ENCODE data around the gene KRT80.

Gene KRT80

DNA sequence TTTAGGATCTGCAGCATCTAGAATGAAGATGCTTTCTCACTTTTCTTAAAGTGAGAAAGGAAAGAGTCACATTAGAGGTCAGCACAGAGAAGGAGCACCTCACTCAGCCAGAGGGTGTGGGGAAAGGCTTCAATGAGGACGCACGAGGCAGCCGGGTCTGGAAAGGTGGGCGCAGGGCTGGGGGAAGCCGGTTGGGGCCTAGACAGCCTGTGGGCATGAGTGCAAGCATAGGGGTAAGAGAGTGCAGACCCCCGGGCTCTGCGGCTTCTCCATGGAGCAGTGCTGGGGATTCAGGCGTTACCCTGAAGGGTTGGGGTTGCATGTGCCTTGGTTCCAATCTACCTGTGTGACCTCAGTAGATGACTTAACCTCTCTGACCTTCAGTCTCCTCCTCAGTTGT, 49.9 kb downstream of the KRT80 start:
- DNase-seq (ENCODE audit: low read depth in 3 of 3, low spot score in 1 of 3) = no peak

DNA sequence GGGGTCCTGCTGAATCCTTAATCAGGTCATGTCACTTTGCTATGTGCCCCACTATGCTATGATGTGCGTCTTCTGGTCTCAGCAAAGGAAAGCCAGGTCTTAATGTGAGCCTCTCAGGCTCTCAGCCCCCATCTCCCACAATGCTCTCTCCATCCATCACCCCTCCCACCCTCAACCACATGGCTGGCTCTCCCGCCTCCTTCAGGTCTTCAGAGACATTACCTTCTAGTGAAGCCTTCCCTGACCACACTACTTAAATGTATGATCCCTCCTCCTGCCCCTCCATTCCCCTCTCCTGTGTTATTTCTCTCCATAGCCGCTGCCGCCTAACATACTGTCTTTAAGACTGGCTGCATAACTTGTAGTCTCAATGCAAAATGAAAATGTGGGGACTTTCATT, 50.5 kb downstream of the KRT80 start:
- no peak for DNase-seq (ENCODE audit: low read depth in 3 of 3, low spot score in 1 of 3)

DNA sequence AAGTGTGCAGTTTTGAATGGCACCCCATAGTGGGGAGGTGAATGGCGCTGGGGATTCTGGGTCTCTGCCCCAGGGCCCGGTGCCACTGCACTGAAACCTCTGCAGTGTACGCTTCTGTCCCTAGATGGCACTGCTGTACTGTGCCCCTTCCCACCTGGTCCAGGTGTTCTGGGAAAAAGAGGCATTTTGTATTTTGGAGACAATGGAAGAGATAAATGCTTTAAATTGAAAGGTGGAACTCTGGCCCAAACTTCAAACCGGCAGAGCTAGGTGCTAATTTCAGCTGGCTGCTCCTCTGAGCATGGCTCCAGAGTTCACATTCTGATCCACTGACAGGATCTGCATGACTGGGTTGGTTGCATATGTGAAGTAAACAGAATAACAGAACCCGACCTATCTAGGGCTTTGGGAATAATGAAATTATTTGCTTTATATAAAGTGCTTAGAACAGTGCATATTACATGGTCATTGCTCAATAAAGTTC, 52.2 kb downstream of the KRT80 start:
- DNase-seq (ENCODE audit: low read depth in 3 of 3, low spot score in 1 of 3) = no peak

DNA sequence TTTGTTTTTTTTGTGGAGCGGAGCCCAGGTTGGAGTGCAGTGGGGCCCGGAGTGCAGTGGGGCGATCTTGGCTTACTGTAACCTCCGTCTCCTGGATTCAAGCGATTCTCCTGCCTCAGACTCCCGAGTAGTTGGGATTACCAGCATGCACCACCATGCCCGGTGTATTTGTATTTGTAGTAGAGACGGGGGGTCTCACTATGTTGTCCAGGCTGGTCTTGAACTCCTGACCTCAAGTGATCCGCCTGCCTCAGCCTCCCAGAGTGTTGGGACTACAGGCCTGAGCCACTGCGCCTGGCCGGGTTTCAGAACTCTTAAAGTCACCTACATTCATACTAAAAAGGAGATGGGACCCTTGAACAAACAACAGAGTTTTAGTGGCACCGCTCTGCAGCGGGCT, 52.7 kb downstream of the KRT80 start:
- DNase-seq (ENCODE audit: low read depth in 3 of 3, low spot score in 1 of 3) = no peak

DNA sequence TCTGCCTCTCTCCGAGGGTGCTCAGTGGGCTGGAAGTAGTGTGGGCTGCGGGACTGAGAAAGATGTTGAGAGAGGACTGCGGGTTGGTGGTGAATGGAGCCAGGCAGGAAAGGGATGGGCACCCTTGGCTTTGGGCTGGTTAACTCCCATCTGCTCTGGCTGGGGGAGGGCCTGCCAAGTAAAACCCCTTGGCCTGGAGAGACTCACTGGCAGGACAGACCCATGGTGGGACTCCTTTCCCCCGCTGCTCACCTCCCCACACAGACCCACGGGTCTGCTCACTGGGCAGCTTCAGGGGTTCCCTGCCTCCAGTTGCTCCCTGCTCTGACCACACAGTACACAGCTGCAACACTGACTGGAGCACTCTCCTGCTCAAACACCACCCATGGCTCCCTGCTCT, 54.1 kb downstream of the KRT80 start:
- no peak for DNase-seq (ENCODE audit: low read depth in 3 of 3, low spot score in 1 of 3)

DNA sequence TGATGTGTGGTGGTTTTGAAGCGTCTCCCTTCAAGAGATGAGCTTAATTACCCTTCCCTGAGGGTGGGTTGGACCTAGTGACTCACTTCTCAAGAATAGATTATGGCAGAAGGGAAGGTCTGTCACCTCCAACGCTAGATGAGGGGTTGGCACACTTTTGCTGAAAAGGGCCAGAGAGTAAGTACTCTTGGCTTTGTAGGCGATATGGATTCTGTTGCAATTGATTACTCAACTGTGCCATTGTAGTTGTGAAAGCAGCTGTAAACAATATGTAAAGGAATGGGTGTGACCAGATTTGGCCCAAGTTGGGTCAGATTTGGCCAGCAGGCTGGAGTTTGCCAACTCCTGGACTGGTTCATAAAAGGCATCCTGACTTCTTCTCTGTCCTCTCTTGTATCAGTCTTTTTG, 59.1 kb downstream of the KRT80 start:
- no peak for DNase-seq (ENCODE audit: low read depth in 3 of 3, low spot score in 1 of 3)

DNA sequence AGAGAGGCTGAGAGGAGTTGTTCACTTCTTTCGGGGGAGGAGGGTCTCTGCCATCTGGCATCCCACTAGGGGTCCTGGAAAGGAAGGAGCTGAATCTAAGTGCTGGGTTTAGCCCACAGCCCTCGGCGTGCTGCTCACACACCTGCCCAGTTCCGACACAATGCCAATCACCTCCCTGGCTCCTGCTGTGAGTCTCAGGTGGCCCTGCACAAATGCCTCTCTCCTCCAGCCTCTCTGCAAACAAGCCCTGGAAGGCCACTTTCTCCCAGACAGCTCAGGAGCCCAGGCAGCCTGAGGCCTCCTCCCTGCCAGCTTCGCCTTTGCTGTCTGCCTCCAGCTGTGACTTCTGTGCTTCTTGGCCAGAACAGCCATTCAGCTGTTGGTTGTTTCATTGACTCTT, 61.1 kb downstream of the KRT80 start:
- no peak for DNase-seq (ENCODE audit: low read depth in 3 of 3, low spot score in 1 of 3)

DNA sequence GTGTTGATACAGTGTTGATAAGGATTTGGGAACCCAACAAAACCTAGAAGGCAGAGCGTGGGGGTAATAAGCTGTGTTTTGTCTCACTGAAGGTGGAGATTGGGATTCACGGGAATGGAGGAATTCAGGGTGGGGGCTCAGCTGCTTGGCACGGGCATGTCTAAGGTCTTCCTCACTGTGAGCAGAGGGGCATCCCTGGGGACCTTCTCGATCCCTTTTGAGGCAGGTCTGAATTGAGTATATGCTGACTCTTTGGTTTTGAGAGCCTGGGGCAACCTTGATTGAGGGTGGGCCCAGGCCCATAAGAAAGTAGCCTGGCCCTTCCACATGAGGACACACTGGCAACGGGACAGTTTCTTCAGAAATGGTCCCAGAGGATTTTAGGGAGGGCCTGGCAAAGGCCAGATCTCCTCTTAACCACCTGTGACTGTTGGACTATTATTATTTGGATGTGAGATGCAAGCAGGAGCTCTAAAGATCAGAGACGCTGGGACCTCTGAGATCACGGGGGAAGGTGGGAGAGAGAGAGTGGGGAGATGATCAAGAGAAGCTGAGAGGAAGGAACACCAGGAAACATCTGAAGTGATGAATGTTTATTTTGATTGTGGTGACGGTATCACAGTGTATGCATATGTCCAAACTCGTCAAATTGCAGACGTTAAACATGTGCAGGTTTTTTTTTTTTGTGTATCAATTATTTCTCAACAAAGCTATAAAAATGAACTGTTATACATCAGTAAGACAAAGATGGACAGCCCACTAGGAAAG, 63.9 kb downstream of the KRT80 start:
- DNase-seq (ENCODE audit: low read depth in 3 of 3, low spot score in 1 of 3) = no peak

DNA sequence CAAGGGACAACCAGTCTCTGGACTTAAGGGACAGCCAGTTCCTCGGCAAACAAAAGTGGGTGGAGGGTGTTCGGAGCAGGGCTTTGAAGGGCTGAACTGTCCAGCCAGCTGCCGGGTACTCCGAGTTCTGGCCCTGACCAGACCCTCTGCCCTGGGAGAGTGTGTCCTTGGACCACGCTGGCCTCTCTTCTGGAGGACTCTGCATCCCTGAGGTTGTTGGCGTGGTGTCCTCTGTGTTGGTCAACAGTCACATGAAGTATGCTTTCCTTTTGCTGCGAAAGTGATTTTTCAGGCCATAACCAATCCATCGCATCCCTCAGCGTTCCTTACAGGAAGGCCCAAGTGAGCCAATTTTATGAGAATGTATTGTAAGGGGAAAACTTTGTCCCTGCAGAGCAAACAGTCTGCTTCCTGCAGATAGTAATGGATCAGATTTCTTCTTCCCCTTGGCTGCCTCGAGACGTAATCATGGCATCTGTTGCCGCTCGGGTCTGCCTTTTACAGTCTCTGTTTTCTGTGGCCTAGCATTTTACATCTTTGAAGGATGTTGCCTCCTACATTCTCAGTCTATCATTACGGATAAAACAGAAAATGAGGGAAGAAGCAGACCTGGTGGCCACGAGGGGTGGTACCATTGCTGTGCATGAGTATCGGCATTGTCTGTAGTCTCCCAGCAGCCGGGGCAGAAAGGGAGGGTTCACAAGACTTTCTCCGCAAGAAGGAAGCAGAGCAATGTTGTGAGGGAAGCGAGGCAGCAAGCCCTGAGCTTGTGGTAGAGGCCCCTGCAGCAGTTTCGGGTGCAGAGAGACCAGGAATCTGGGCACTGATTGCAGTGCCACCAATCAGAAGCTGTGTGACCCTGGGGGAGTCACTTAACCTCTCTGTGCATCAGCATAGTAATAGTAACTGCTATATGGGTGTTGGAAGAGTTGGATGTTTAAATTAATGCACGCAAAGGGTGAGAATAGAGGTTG, 64.9 kb downstream of the KRT80 start:
- no peak for DNase-seq (ENCODE audit: low read depth in 3 of 3, low spot score in 1 of 3)

DNA sequence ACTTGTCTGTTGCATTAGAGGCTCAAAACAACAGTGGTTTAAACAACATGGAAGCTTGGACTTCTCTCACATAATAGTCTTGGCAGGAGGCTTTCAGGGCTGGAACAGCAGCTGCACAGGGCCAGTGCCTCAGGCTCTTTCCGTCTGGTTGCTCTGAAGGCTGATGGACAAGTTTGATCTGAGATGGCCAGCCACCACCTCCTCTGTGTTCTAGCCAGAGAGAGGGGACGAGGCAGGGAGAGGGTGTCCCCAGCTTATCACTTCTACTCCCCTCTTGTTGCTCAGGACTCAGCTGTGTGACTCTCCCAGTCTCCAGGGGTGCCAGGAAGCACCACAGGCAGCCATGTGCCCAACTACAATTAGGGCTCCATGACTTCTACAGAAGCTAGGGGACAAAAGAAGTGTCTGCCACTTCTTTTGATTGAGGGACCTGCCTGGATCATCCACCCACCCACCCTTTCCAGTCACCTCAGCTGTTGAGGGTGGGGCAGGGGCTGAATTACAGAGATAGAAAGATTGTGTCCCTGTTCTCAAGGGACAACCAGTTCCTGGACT, 65.7 kb downstream of the KRT80 start:
- no peak for DNase-seq (ENCODE audit: low read depth in 3 of 3, low spot score in 1 of 3)

DNA sequence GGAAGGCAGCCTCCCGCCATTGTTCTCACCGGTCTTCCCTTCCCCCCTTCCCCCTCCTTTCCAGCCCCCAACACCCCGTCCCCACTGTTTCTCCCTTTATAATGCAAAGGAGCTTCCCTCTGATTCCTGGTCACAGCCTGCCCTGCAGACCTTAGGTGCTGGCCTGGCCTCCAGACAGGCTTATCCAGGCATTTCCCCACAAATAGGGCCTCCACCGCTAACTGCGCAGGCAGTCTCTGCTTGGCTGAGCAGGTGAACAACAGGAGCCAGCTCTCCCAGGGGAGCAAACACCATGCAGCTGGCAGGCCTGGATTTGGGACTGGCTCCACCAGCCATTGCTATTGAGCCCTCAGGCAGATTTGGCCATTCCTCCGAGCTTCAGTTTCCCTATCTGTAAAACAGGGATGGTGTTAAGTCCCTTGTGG, 66.3 kb downstream of the KRT80 start:
- no peak for DNase-seq (ENCODE audit: low read depth in 3 of 3, low spot score in 1 of 3)

DNA sequence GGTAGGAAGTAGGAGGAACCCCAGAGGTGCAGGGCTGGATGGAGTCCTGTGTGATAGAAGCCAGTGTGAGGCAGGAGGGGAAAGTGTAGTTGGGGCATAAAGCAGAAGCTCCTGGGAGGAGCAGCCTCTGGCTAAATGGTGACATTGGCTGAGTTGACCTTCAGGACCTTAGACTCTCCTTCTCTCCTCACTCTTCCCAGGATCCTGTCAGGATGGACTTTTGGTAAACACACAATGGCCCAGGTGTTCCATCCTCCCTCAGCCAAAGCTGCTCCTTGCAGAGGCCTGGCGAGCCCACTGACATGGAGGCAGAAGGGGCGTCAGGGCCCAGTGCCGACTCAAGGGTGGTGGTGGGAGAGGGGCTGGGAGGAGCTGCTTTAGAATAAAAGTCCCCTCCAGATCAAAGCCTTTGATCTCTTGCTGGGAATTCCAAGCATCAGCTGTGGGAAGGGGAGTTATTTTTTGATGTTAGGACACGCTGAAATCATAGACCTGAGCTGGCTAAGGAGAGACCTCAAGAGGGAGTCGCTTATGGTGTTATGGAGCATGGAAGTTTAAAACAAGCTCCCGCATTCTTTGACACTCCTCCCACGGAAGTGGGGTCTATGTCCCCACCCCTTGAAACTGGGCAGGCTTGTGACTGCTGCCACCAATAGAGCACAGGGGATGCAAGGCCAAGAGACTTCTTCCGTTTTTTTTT, 68.2 kb downstream of the KRT80 start:
- no peak for DNase-seq (ENCODE audit: low read depth in 3 of 3, low spot score in 1 of 3)

DNA sequence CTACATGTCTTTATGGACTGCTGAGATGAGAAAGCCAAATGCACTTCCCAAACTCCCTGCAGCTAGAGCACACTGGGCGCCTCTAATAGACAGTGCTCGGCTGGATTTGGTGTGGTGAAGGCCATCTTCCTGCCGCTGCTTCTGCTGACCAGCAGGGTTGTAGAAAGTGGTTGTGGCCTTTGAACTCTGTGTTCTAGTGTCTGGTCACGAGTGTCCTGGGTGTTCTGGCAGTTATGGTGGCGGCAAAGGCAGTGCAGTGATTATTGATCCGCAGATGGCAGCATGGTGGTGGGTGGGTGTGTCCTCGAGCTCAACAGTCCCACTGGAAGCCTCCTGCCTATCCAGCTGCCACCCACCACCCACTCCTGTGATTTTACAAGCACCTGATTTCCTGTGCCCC, 68.9 kb downstream of the KRT80 start:
- DNase-seq (ENCODE audit: low read depth in 3 of 3, low spot score in 1 of 3) = no peak

DNA sequence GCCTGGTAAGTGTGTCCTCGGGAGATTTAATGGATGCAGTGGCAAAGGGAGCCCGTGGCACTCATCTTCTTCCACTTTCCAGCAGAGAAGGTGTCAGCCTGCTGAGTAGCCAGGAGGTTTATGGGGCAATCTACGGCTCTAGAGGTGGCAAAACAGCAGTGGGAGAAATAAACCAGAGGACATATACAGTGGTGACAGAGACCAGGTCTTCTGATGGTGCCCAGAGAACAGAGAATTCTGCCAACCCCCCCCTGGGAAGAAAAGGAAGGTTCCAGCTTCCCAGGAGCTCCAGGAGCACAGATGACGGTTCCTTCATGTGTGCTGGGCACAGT, 69.3 kb downstream of the KRT80 start:
- DNase-seq (ENCODE audit: low read depth in 3 of 3, low spot score in 1 of 3) = no peak

DNA sequence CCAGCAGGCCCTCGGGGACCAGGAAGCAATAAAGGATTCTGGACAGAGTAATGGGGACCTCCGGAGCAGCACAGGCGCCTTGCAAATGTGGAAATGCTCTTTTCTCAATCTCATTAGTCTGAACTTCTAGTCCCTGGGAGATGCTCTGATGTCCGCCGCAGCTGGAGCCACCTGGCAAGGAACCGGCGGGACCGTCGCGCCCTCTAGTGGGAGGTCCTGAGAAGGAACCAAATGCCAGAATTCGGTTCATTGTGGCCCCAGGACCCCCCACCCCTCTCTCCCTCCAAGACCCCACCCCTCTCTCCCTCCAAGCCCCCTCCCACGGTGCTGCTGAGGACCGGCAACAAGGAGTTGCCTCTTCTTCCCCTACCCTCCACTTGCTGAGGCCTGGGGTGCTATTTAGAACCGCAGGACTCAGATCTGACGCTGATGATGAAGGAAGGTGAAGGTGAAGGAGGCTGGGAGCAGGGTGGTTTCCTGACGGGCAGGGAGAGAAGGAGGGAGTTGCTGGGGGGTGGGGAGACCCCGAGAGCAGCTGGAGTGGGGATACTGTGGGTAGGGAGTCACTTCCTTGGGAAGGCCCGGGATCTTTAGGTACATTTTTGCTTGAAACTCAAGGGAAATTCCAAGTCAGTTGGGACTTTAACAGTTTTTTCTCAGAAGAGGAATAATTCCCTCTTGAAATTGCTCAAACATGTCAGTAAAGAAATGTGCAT, 69.8 kb downstream of the KRT80 start:
- DNase-seq (ENCODE audit: low read depth in 3 of 3, low spot score in 1 of 3) = peak in 2 of 3 donors; percentile 9 to 53

DNA sequence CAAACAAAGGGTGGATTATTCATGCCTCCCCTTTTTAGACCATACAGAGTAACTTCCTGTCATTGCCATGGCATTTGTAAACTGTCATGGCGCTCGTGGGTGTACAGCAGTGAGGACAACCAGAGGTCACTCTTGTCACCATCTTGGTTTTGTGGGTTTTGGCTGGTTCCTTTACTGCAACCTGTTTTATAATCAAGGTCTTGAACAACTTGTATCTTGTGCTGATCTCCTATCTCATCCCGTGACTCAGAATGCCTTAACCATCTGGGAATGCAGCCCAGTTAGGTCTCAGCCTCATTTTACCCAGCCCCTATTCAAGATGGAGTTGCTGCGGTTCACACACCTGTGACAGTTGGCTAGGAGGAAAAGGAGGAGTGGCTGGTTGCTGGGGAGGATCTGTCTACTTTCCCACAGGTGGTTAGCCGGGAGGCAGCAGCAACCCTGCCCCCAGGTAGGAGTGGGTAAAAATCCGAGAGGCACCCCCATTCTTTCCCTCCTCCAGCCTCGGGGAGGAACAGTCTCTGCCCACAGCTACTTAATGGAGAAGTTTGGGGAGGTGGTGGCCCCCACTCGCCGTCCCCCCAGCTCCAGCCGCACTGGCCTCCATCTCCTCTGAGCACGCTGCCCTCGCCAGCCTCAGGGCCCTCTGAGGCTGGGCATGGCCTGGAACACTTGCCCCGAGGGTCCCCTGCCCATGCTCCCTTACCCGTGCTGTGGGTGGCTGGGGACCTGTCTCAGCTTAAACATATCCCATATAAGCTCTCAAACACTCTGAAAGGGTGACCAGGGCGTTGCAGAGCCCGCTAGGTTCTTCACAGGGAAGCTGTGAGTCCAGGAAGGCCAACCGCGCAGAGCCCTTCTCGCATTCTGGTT, 70.6 kb downstream of the KRT80 start:
- no peak for DNase-seq (ENCODE audit: low read depth in 3 of 3, low spot score in 1 of 3)

DNA sequence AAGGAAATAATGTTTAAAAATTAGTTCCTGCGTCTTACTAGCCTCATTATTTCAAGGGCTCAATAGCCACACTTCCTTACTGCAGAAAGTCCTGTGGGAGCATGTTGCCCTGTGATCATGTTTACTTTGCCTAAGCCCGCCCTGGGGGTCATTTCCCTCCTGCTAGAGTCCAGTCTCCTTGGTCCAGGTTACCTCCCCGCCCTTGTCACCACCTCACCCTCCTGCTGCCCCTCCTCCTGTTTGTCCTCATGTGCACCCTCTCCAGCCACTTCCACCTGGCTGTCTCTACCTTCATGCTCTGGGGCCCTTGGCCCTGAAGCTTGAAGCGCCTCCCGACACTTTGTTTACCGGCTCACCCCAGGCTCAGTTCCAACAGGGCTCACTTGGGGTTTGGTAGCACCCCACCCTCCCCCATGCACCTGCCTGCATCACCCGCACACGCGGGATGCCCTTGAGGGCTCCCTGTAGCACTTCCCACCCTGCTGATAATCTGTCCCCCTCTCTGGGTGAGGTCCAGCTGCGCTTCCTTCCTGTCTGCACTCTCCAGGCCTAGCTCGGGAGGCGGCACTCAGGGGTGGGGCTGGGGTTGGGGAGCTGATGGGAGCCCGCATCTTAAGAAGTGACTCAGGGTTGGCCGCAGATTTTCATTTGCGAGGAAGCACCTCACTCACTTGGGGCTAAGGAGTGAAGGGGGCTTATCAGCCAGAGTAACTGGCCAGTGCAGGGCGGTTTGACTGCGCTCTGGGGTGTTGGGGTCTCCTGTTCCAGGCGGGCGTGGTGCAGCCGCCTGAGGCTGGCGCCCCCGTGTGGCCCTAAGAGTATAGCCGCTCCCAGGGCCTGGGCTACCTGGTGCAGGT, 72.2 kb downstream of the KRT80 start:
- DNase-seq (ENCODE audit: low read depth in 3 of 3, low spot score in 1 of 3) = peak in 2 of 3 donors; percentile 11 to 26
